ENCODE results near the gene HOMER2.

The HOMER2 gene

GRCh38 chr15:82830427-82831173 is 121.9 kb downstream of the HOMER2 start:
- no peak for DNase-seq

- no peak for DNase-seq
These were observed 123.3 kb downstream of the HOMER2 start for GRCh38 chr15:82829234-82829633.

- no peak for DNase-seq
These were observed 124.4 kb downstream of the HOMER2 start for GRCh38 chr15:82828075-82828474.

GRCh38 chr15:82823049-82823448 is 129.5 kb downstream of the HOMER2 start:
- no peak for DNase-seq

- peak; percentile 33 for DNase-seq
These were observed 130.7 kb downstream of the HOMER2 start for GRCh38 chr15:82821851-82822250.

- DNase-seq, result peak; percentile 67
These were observed 131.1 kb downstream of the HOMER2 start for GRCh38 chr15:82821396-82821795.

GRCh38 chr15:82820128-82820527 is 132.4 kb downstream of the HOMER2 start:
- DNase-seq, result no peak

GRCh38 chr15:82812994-82813393 is 139.5 kb downstream of the HOMER2 start:
- DNase-seq, result peak; percentile 12

- DNase-seq, result no peak
These were observed 141.6 kb downstream of the HOMER2 start for GRCh38 chr15:82810890-82811426.

- peak; percentile 77 for DNase-seq
These were observed 142.2 kb downstream of the HOMER2 start for GRCh38 chr15:82810061-82810889.

- peak; percentile 99 for DNase-seq
These were observed 143.0 kb downstream of the HOMER2 start, which contains the start of gene WHAMM for GRCh38 chr15:82809308-82810060. Gene WHAMM (plus strand): TSS chr15:82809628. CDS start chr15:82809727, 99 bp downstream.

- DNase-seq, result no peak
These were observed 143.9 kb downstream of the HOMER2 start for GRCh38 chr15:82808634-82809041.

GRCh38 chr15:82807920-82808633 is 144.4 kb downstream of the HOMER2 start:
- no peak for DNase-seq

GRCh38 chr15:82805994-82806406 is 146.5 kb downstream of the HOMER2 start, which contains the start of gene FSD2:
Gene FSD2 (minus strand): TSS chr15:82806069. CDS start chr15:82787390, 18,679 bp downstream.
- DNase-seq, result peak; percentile 12

GRCh38 chr15:82804575-82804949 is 148.0 kb downstream of the HOMER2 start:
- DNase-seq, result peak; percentile 35

- peak; percentile 68 for DNase-seq
These were observed 148.5 kb downstream of the HOMER2 start for GRCh38 chr15:82803793-82804574.

- DNase-seq, result no peak
These were observed 150.0 kb downstream of the HOMER2 start for GRCh38 chr15:82802497-82802896.

- no peak for DNase-seq
These were observed 153.2 kb downstream of the HOMER2 start for GRCh38 chr15:82799183-82799841.
